IMR-90 (cell line): ENCODE data around the gene PDK3. TPM values are rescaled to one million over a fixed set of nuclear protein-coding genes. Genes with fewer than 3 reads are reported as not detected.

Experiments used
- ATAC-seq: fragments of 200-7000 bp; cut with Tn5 transposase; 2 replicates; pipeline ENCODE4 v1.9.1; 2020; ENCODE audit warnings: low read depth, mild to moderate bottlenecking, moderate library complexity
- BruUV-seq: library from RNA; stranded (reverse); fragments of 400-500 nt; replicated peaks from 2 replicates; lab custom pipeline; 2021; lab: Mats Ljungman, UMichigan
- CTCF ChIA-PET: fragments of 300-600 bp; formaldehyde crosslinking; extraction: SDS; loops from one replicate; lab custom pipeline; 2021; ENCODE audit warnings: antibody characterized with exemption; lab: Yijun Ruan, JAX
- POLR2A ChIA-PET: fragments of 300-600 bp; sonication (Branson Sonifier 250); formaldehyde crosslinking; loops from one replicate; lab custom pipeline; 2022; ENCODE audit warnings: antibody characterized with exemption; ENCODE audit not compliant: unreplicated experiment; lab: Charles Lee
- DNase-seq: peaks from one replicate; pipeline ENCODE4 v3.0.0; 2013
- H2AFZ ChIP-seq: replicated peaks from 2 replicates; pipeline ENCODE3; 2013; ENCODE audit warnings: low read length, mild to moderate bottlenecking; ENCODE audit not compliant: poor library complexity
- H2AK5ac ChIP-seq: 2 replicates; pipeline ENCODE4 v1.6.1; 2013; ENCODE audit warnings: low read depth, low read length, inconsistent platforms
- H2AK9ac ChIP-seq: replicated peaks from 2 replicates; pipeline ENCODE3; 2013; ENCODE audit warnings: mild to moderate bottlenecking, low read depth, low read length, moderate library complexity; ENCODE audit not compliant: poor library complexity
- H2BK120ac ChIP-seq: 2 replicates; pipeline ENCODE4 v1.6.1; 2013; ENCODE audit warnings: low read depth, low read length, inconsistent platforms
- H2BK15ac ChIP-seq: 3 replicates; pipeline ENCODE4 v1.6.1; 2013; ENCODE audit warnings: low read depth, low read length, inconsistent platforms
- H2BK20ac ChIP-seq: 2 replicates; pipeline ENCODE4 v1.6.1; 2013; ENCODE audit warnings: low read depth, mild to moderate bottlenecking, inconsistent platforms, low read length, moderate library complexity
- H2BK5ac ChIP-seq: 2 replicates; pipeline ENCODE4 v1.6.1; 2013; ENCODE audit warnings: mild to moderate bottlenecking, low read depth, low read length, inconsistent platforms; ENCODE audit not compliant: poor library complexity, severe bottlenecking
- H3K14ac ChIP-seq: replicated peaks from 2 replicates; pipeline ENCODE4 v1.6.1; 2013; ENCODE audit warnings: low read depth, low read length, inconsistent platforms
- H3K18ac ChIP-seq: 2 replicates; pipeline ENCODE4 v1.6.1; 2013; ENCODE audit warnings: low read depth, low read length, control low read depth
- H3K23ac ChIP-seq: 2 replicates; pipeline ENCODE4 v1.6.1; 2013; ENCODE audit warnings: low read depth, low read length, inconsistent platforms
- H3K27ac ChIP-seq: 2 replicates; pipeline ENCODE4 v1.5.1; 2013; ENCODE audit warnings: mild to moderate bottlenecking, control low read depth, low read length; ENCODE audit not compliant: insufficient read depth
- H3K27me3 ChIP-seq: 2 replicates; pipeline ENCODE4 v1.6.1; 2013; ENCODE audit warnings: low read length; ENCODE audit not compliant: control insufficient read depth, insufficient read depth
- H3K36me3 ChIP-seq: 2 replicates; pipeline ENCODE4 v1.6.1; 2013; ENCODE audit warnings: low read length, mixed read lengths; ENCODE audit not compliant: control insufficient read depth, insufficient read depth
- H3K4ac ChIP-seq: 2 replicates; pipeline ENCODE4 v1.6.1; 2013; ENCODE audit warnings: low read depth, low read length, inconsistent platforms
- H3K4me1 ChIP-seq: 2 replicates; pipeline ENCODE4 v1.6.1; 2013; ENCODE audit warnings: low read length, mixed read lengths; ENCODE audit not compliant: control insufficient read depth, insufficient read depth
- H3K4me2 ChIP-seq: 2 replicates; pipeline ENCODE4 v1.6.1; 2013; ENCODE audit warnings: low read depth, mild to moderate bottlenecking, control low read depth, low read length, moderate library complexity
- H3K4me3 ChIP-seq: 2 replicates; pipeline ENCODE4 v1.5.1; 2013; ENCODE audit warnings: low read depth, mild to moderate bottlenecking, control low read depth, low read length, moderate library complexity; ENCODE audit not compliant: insufficient read depth
- H3K56ac ChIP-seq: 2 replicates; pipeline ENCODE4 v1.6.1; 2013; ENCODE audit warnings: low read length, inconsistent platforms; ENCODE audit not compliant: insufficient read depth; ENCODE audit errors: extremely low read depth
- H3K79me1 ChIP-seq, 2 experiments: 2 replicates each; pipeline ENCODE4 v1.6.1; 2013; ENCODE audit warnings: low read length in 2 of 2, inconsistent platforms in 1 of 2, low read depth in 1 of 2
- H3K9ac ChIP-seq: 2 replicates; pipeline ENCODE4 v1.6.1; 2013; ENCODE audit warnings: low read depth, low read length, control low read depth
- H3K9me1 ChIP-seq: 2 replicates; pipeline ENCODE4 v1.6.1; 2013; ENCODE audit warnings: low read length, inconsistent platforms; ENCODE audit not compliant: insufficient read depth
- H3K9me3 ChIP-seq: 2 replicates; pipeline ENCODE4 v1.6.1; 2013; ENCODE audit warnings: low read length; ENCODE audit not compliant: control insufficient read depth, insufficient read depth
- H4K20me1 ChIP-seq: 2 replicates; pipeline ENCODE4 v1.6.1; 2013; ENCODE audit warnings: low read length, inconsistent platforms; ENCODE audit not compliant: insufficient read depth
- H4K5ac ChIP-seq: 2 replicates; pipeline ENCODE4 v1.6.1; 2013; ENCODE audit warnings: mild to moderate bottlenecking, low read depth, low read length, control low read depth
- H4K8ac ChIP-seq, 2 experiments: 2 replicates each; pipeline ENCODE4 v1.6.1; 2013; ENCODE audit warnings: low read depth in 2 of 2, low read length in 2 of 2, control low read depth in 1 of 2, inconsistent platforms in 1 of 2
- H4K91ac ChIP-seq: 2 replicates; pipeline ENCODE4 v1.6.1; 2013; ENCODE audit warnings: low read depth, low read length, inconsistent platforms; ENCODE audit not compliant: insufficient read depth
- BHLHE40 ChIP-seq: fragments of 150-350 bp; IDR thresholded peaks from 2 replicates; pipeline ENCODE4 v1.6.1; 2016; ENCODE audit warnings: mild to moderate bottlenecking, low read depth, low read length
- CEBPB ChIP-seq: IDR thresholded peaks from 2 replicates; pipeline ENCODE4 v1.6.1; 2012; ENCODE audit warnings: low read depth, low read length, improper control_type of control experiment
- CHD1 ChIP-seq: IDR thresholded peaks from 2 replicates; pipeline ENCODE4 v1.6.1; 2012; ENCODE audit warnings: low read depth, low read length, improper control_type of control experiment
- ELK1 ChIP-seq: fragments of 150-350 bp; IDR thresholded peaks from 2 replicates; pipeline ENCODE4 v1.6.1; 2016; ENCODE audit warnings: low read depth, mild to moderate bottlenecking, low read length, moderate library complexity, borderline replicate concordance
- FOS ChIP-seq: fragments of 150-350 bp; IDR thresholded peaks from 2 replicates; pipeline ENCODE4 v1.6.1; 2016; ENCODE audit warnings: low read depth, low read length
- MAFK ChIP-seq: IDR thresholded peaks from 2 replicates; pipeline ENCODE4 v1.6.1; 2012; ENCODE audit warnings: low read depth, low read length, improper control_type of control experiment
- MAZ ChIP-seq: IDR thresholded peaks from 2 replicates; pipeline ENCODE4 v1.6.1; 2012; ENCODE audit warnings: low read depth, mild to moderate bottlenecking, low read length, improper control_type of control experiment, moderate library complexity, borderline replicate concordance
- MXI1 ChIP-seq: IDR thresholded peaks from 2 replicates; pipeline ENCODE4 v1.6.1; 2012; ENCODE audit warnings: low read depth, mild to moderate bottlenecking, low read length, moderate library complexity, borderline replicate concordance
- NFE2L2 ChIP-seq: fragments of 150-350 bp; IDR thresholded peaks from 2 replicates; pipeline ENCODE4 v1.6.1; 2016; ENCODE audit warnings: low read depth, mild to moderate bottlenecking, low read length
- POLR2A ChIP-seq: IDR thresholded peaks from 2 replicates; pipeline ENCODE4 v1.6.1; 2012; ENCODE audit warnings: mild to moderate bottlenecking, low read depth, low read length
- RAD21 ChIP-seq: IDR thresholded peaks from 2 replicates; pipeline ENCODE4 v1.6.1; 2012; ENCODE audit warnings: low read length, improper control_type of control experiment
- RCOR1 ChIP-seq: IDR thresholded peaks from 2 replicates; pipeline ENCODE4 v1.6.1; 2012; ENCODE audit warnings: mild to moderate bottlenecking, low read length, improper control_type of control experiment; ENCODE audit not compliant: insufficient replicate concordance
- RFX5 ChIP-seq: IDR thresholded peaks from 2 replicates; pipeline ENCODE4 v1.8.0; 2012; ENCODE audit warnings: low read depth, mild to moderate bottlenecking, low read length, moderate library complexity
- SMC3 ChIP-seq: fragments of 150-350 bp; IDR thresholded peaks from 2 replicates; pipeline ENCODE4 v1.6.1; 2016; ENCODE audit warnings: low read depth, mild to moderate bottlenecking, antibody characterized with exemption, low read length, moderate library complexity
- WGBS, 2 experiments: methylation state at CpG; one replicate each; pipeline versions ENCODE4 v1.1.5 to v1.1.7; 2013; ENCODE audit warnings: missing lambda C conversion rate in 2 of 2; ENCODE audit not compliant: insufficient read length in 1 of 2; ENCODE audit errors: extremely low coverage in 2 of 2; 5-methylcytosine and 5-hydroxymethylcytosine counted together
- dilution Hi-C: fragments of 300-500 bp; cut with HindIII; formaldehyde crosslinking; loops from one replicate; pipeline ENCODE4 v1.14.3; 2018; ENCODE audit warnings: low sequenced_read_pairs; ENCODE audit not compliant: unreplicated experiment
- in situ Hi-C: fragments of 300-500 bp; cut with MboI; formaldehyde crosslinking; loops from 3 replicates; pipeline ENCODE4 v1.14.3; 2019; ENCODE audit warnings: low sequenced_read_pairs, inconsistent platforms, mixed read lengths
- intact Hi-C: fragments of 100-400 bp; cut with micrococcal nuclease; formaldehyde crosslinking; loops from 2 replicates; pipeline ENCODE4 v1.10.0; 2022
- polyA plus RNA-seq, 3 experiments: library from polyadenylated mRNA; depleted of rRNA; stranded (reverse); fragments of >200 nt; gene quantifications; 2 replicates each; pipeline ENCODE4 v1.2.3, GENCODE V29; 2012; ENCODE audit warnings: low replicate concordance in 1 of 3
- total RNA-seq: library from RNA; depleted of rRNA; stranded (reverse); fragments of >200 nt; gene quantifications from 2 replicates; pipeline ENCODE4 v1.2.3, GENCODE V29; 2012
- TF ChIP-seq, protein P1 (sequence below): conservative IDR thresholded peaks from 2 replicates; pipeline ENCODE4 v1.5.1; 2012; ENCODE audit warnings: mild to moderate bottlenecking, low read depth, low read length, improper control_type of control experiment
- TF ChIP-seq, protein P2 (sequence below): fragments of 150-350 bp; IDR thresholded peaks from 2 replicates; pipeline ENCODE4 v1.6.1; 2017; ENCODE audit warnings: mild to moderate bottlenecking, antibody characterized with exemption, low read length, low read depth

PDK3 gene
- total and polyA plus RNA-seq, 2 of the 4 experiments (the other 2 are of a cell fraction) = 2.3 to 4.8 TPM

DNA sequence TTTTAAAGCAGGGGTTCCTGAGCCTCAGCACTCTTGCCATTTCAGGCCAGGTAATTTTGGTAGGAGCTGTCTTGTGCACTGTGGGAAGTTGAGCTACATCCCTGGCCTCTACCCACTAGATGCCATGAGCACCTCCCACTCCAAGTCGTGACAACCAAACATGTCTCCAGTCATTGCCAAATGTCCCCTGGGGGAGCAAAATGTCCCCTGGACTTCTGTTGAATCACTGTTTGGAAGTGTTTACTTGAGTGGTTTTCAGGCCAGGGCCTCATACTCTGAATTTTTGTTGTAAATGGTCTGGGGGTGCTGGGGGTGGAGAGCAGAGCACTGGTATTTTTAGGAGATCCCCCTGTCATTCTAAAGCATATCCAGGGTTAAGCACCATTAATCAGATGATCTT is 3.2 kb downstream of the PDK3 start:
- H3K9ac ChIP-seq = no peak overlapping the region
- in situ Hi-C loops (no loop called here), intact Hi-C loops (no loop called here), dilution Hi-C loops (no loop called here)
- H3K18ac ChIP-seq = no peak overlapping the region
- H4K5ac ChIP-seq = no peak overlapping the region
- H4K8ac ChIP-seq = no peak overlapping the region
- no peak overlapping the region for H2AK5ac ChIP-seq
- H3K14ac ChIP-seq = no peak overlapping the region
- no peaks in the 10 kb centered on the region for H4K20me1 ChIP-seq
- no CpG with 5 or more reads among the region's 1 CpG for WGBS, 2 experiments
- H4K91ac ChIP-seq = no peak overlapping the region
- no peak overlapping the region for H3K27ac ChIP-seq
- H3K4ac ChIP-seq = no peak overlapping the region
- CTCF ChIA-PET = no interaction called here
- ATAC-seq = no peak
- no peak for TF ChIP-seq MAZ
- TF ChIP-seq POLR2A = no peak
- no peak for TF ChIP-seq RFX5
- no peak for TF ChIP-seq FOS
- no peak for TF ChIP-seq BHLHE40
- TF ChIP-seq CEBPB = no peak
- TF ChIP-seq RAD21 = no peak
- TF ChIP-seq RCOR1 = no peak
- TF ChIP-seq, protein P1, sequence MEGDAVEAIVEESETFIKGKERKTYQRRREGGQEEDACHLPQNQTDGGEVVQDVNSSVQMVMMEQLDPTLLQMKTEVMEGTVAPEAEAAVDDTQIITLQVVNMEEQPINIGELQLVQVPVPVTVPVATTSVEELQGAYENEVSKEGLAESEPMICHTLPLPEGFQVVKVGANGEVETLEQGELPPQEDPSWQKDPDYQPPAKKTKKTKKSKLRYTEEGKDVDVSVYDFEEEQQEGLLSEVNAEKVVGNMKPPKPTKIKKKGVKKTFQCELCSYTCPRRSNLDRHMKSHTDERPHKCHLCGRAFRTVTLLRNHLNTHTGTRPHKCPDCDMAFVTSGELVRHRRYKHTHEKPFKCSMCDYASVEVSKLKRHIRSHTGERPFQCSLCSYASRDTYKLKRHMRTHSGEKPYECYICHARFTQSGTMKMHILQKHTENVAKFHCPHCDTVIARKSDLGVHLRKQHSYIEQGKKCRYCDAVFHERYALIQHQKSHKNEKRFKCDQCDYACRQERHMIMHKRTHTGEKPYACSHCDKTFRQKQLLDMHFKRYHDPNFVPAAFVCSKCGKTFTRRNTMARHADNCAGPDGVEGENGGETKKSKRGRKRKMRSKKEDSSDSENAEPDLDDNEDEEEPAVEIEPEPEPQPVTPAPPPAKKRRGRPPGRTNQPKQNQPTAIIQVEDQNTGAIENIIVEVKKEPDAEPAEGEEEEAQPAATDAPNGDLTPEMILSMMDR = no peak
- no peak for TF ChIP-seq MAFK
- no peak for TF ChIP-seq MXI1
- TF ChIP-seq, protein P2, sequence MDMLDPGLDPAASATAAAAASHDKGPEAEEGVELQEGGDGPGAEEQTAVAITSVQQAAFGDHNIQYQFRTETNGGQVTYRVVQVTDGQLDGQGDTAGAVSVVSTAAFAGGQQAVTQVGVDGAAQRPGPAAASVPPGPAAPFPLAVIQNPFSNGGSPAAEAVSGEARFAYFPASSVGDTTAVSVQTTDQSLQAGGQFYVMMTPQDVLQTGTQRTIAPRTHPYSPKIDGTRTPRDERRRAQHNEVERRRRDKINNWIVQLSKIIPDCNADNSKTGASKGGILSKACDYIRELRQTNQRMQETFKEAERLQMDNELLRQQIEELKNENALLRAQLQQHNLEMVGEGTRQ = no peak
- no peak for TF ChIP-seq NFE2L2
- TF ChIP-seq SMC3 = no peak
- TF ChIP-seq CHD1 = no peak
- TF ChIP-seq ELK1 = no peak
- H3K4me3 ChIP-seq = no peak overlapping the region
- H2AK9ac ChIP-seq = no peak overlapping the region
- H2AFZ ChIP-seq = no peak overlapping the region
- H2BK20ac ChIP-seq = no peak overlapping the region
- H3K4me1 ChIP-seq = no peaks in the 10 kb centered on the region
- no peak for DNase-seq
- H3K27me3 ChIP-seq = peaks cover 3% of the 10 kb centered on the region
- no TSS peak for BruUV-seq
- H3K23ac ChIP-seq = no peak overlapping the region
- H3K79me1 ChIP-seq = no peaks in the 10 kb centered on the region
- POLR2A ChIA-PET = interaction anchor here (0.5 kb wide), 1 partner anchor 12 kb away, joined by 4 read pairs; no protein-coding TSS in a partner anchor
- H2BK5ac ChIP-seq = no peak overlapping the region
- H3K4me2 ChIP-seq = no peak overlapping the region
- no peak overlapping the region for H3K56ac ChIP-seq
- no peaks in the 10 kb centered on the region for H3K9me3 ChIP-seq
- no peaks in the 10 kb centered on the region; the same call in 1 of the 2 replicates for H3K9me1 ChIP-seq
- no peak overlapping the region for H2BK15ac ChIP-seq
- no peaks in the 10 kb centered on the region for H3K36me3 ChIP-seq
- H2BK120ac ChIP-seq = no peak overlapping the region
